ENCODE results near the gene MICU2.

MICU2 gene

DNA sequence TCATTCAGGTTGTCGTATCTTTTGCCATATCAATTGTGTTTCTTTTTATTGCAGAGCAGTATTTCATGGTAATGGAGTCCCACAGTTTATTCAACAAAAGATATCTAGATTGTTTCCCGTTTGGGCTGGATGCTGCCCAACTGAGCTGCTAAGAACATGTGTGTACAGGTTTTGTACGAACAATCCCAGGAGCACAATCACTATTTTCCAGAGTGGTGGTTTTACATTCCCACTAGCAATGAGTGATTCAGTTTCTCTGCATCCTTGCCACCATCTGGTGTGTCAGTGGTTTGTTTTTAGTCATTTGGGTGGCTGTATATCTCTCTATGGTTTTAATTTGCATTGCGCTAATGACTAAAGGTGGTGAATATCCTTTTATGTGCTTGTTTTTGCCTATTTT is 92.1 kb downstream of the MICU2 start:
- in situ Hi-C loops (cut with MboI; ENCODE audit: low sequenced_read_pairs): no loop called here

DNA sequence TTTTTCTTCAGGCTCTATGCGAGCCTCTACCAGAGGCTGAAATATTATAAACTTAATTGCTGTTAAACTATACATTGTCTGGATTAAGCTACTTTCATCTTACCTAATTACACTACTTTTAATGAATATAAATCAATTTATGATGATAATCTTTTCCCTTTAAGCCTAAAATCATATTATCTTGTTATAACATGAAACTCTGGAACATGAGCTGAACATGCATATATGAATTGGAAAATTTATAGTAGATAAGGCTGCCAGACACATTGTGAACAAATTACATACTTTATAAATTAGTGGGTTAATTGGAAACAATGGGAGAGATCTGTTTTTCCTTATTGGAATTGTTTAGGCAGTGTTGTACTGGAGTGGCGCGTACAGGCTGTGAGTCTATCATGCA is 99.6 kb downstream of the MICU2 start:
- in situ Hi-C loops (cut with MboI; ENCODE audit: low sequenced_read_pairs): no loop called here

DNA sequence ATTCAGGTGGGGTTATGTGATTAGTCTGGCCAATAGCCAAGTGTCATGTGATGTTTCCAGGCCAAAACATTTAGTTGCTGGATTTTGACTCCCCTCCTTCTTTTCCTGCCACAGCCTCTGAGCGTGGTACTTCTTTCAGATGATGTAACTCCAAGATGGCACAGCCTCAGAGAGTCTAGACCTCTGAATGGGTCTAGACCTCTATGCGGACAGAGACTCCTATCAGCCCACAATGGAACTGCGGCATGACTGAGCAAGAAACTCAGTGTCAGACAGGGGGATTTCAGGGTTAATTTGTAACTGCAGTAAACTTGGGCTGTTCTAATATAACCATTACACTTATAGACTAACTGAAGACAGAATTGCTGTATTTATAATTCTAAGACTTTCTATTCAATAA is 102.3 kb downstream of the MICU2 start:
- in situ Hi-C loops (cut with MboI; ENCODE audit: low sequenced_read_pairs): no loop called here

GRCh38 chr13:21486322-21486721 is 117.6 kb downstream of the MICU2 start:
- in situ Hi-C loops (cut with MboI; ENCODE audit: low sequenced_read_pairs): no loop called here

- in situ Hi-C loops (cut with MboI; ENCODE audit: low sequenced_read_pairs): no loop called here
Measured at GRCh38 chr13:21483748-21484147, 120.2 kb downstream of the MICU2 start.

DNA sequence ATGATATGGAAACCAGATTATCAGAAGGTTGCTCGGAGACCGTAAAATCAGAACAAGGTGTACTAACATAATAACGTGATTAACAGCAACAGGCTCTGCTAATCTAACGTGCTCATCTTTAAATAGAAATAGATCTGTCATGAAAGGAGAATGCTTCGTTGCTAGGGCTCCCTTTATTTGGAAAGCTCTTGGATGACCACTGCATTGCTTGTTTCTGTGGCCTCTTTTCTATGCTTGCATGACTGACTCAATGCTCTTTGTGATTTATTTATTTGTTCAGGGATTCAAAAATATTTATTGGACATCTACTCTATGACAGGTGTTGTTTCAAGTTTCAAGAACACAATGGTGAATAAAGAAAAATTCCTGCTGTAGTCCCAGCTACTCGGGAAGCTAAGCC is 122.6 kb downstream of the MICU2 start:
- in situ Hi-C loops (cut with MboI; ENCODE audit: low sequenced_read_pairs): no loop called here

DNA sequence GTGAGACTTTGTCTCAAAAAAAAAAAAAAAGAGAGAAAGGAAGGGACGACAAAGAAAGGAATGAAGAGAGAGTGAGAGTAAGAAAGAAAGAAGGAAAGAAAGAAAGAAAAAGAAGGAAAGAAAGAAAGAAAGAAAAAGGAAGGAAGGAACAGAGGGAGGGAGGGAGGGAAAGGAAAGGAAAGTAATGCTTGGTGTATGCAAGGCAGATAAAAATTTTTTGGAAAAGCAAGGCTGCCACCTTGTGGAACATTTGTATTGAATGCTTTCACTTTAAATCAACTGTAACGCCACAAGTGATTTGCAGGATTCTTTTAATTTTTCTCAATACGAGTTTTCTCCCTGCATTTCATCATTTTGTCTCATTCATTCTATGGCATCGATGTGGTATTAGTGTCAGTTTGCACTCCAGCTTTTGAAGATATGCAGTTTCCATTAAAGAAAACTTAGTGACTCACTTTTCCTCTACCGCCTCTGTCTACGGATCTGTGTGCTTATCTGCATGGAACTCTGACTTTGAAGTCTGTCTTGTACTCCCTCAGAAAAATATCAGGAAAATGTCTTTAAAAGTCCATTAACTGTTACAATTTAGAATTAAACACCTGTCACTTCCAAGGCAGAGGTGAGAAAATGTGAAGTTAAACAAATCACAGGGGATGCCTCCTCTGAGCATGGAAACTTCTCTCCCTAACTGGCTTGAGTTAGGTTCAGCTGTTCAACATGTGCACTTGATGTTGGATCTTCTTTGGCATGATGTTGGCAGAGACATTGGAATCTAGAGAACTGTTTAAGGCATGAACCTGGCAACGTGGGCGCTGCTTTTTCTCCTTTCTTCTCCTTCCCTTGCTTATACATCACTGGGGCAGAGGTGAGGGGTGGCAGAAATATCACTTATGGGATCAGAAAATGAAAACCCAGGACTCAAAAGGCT is 124.8 kb downstream of the MICU2 start:
- in situ Hi-C loops (cut with MboI; ENCODE audit: low sequenced_read_pairs): loop anchor here (5.0 to 10.0 kb wide), 3 partner anchors 182 to 994 kb away; no protein-coding TSS in a partner anchor

- in situ Hi-C loops (cut with MboI; ENCODE audit: low sequenced_read_pairs): loop anchor here (5.0 to 10.0 kb wide), 3 partner anchors 180 to 992 kb away; no protein-coding TSS in a partner anchor
Measured at GRCh38 chr13:21476893-21477472, 127.0 kb downstream of the MICU2 start.

DNA sequence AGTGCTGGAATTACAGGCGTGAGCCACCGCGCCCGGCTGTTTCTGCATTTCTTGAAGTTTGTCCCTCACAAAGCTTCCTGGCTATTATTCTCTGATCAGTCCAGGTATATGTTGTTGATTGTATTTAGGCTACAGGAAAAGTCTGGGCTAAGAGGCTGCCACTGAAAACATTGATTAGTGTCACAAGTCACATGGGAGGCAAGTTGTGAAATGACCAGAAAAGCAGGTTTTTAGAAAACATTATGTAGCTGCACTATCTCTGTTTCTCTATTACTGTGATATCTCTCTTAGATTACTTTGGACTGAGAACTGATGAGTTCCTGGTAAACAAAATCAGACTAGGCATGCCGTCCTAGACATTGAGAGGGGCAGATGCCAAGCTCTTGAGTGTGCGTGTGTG is 128.9 kb downstream of the MICU2 start:
- in situ Hi-C loops (cut with MboI; ENCODE audit: low sequenced_read_pairs): loop anchor here (5.0 to 10.0 kb wide), 3 partner anchors 178 to 990 kb away; no protein-coding TSS in a partner anchor

DNA sequence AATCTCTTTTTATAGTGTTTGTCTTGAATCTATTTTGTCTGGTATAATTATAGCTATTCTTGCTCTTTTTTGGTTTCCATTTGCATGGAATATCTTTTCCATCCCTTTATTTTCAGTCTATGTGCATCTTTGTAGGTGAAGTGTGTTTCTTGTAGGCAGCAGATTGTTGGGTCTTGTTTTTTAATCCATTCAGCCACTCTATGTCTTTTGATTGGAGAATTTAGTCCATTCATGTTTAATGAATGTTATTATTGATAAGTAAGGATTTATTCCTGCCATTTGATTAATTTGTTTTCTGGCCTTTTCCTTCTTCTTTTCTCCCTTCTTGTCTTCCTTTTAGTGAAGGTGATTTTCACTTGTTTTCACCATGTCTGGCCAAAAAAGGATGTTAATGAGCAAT is 133.2 kb downstream of the MICU2 start:
- in situ Hi-C loops (cut with MboI; ENCODE audit: low sequenced_read_pairs): loop anchor here (10.0 kb wide), 2 partner anchors 536 to 986 kb away; no protein-coding TSS in a partner anchor

DNA sequence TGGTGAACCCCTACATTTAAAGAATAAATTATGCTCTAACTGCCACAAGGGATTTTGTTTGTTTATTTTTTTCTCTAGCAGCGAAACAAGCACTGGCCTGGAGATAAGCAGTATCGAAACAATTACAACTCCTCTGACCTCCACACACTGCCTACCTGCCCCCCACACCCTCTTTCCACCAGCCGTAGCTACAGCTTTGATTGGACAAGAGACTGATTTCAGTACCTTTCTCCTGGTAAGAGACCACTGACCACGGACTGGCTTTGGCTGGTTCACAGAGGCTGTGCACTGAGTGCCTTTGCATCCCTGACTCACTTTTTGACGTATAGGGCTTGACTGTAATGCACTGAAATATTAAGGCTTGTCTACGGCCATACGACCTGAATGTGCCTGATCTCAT is 137.4 kb downstream of the MICU2 start:
- in situ Hi-C loops (cut with MboI; ENCODE audit: low sequenced_read_pairs): no loop called here

DNA sequence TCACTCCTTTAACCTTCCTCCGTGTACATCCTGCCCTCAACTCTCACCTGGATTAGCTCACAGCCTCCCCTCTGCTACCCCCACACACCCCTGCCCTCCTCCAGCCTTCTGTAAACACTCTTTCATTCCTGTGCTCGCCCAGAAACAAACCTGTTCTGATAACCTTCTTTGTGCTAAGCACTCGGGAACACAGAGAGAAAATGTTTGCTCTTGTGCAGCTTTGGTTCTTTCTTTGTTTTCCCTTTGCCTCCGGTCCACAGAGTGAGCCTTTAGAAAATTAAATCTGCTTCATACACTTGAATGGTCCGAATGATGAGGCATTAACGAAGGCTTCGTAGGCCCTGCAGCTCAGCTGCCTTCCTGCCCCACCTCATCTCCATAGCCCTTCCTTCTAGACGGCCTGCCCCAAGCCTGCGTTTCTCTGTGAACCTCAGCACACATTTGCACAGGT is 138.2 kb downstream of the MICU2 start:
- in situ Hi-C loops (cut with MboI; ENCODE audit: low sequenced_read_pairs): no loop called here

GRCh38 chr13:21463424-21463823 is 140.5 kb downstream of the MICU2 start:
- in situ Hi-C loops (cut with MboI; ENCODE audit: low sequenced_read_pairs): no loop called here

DNA sequence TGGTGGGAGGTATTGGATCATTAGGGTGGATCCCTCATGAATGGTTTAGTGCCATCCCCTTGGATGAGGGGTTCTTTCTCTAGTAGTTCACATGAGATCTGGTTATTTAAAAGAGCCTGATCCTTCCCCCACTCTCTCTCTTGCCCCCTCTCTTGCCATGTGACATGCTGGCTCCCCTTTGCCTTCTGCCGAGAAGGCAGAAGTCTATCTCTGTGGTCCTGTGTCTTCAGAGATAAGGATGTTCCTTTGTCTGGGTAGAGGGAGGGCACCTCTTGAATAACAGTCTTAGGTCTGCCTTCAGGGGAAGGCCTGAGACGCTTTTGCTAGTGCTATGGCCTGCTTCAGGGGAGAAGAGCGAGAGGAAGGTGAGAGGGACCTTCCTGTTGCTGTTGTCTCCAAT is 142.8 kb downstream of the MICU2 start:
- in situ Hi-C loops (cut with MboI; ENCODE audit: low sequenced_read_pairs): no loop called here

DNA sequence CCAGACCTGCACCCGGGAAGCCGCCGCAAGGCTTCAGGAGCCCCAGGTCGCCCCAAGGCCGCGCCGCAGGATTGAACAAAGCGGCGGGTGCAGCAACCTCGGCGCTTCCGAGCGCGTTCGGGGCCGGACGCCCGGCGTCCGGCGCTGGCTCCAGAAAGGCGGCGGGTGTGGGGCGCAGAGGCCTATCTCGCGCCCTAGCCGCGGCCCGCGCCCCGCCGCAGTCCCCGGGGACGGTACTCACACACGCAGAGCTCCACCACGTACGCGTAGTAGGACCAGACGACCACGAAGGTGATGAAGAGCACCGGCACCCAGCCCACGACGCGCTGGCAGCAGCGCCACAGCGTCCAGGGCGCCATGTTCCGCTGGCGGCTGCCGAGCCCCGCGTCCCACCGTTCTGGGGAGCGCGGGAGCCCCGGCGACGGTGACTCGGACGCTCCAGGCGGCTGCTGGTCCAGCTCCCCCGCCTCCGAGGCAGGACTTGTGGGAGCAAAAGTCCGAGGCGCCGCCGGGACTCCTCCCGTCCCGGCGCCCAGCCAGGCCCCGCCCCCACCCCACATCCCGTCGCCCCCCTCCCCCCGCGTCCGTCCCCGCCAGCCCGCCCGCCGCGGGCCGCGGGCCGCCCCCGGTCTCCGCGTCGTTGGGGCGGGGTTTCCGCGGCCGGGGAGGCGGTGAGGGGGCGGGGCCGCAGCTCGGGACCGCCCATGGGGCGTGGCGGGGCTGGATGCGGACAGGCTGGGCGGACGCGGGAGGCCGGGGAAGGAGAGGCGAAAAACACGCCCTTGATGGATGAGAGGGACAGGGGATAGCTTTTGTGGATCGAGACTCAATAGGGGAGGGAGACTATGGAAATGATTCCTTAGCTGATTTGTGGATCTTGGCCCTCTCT is 144.9 kb downstream of the MICU2 start, which contains the start of gene ZDHHC20:
Gene ZDHHC20 (minus strand): TSS at position 491 of the 889 bp plus-strand sequence. CDS start 132 bp downstream, at position 359.
- in situ Hi-C loops (cut with MboI; ENCODE audit: low sequenced_read_pairs): no loop called here

DNA sequence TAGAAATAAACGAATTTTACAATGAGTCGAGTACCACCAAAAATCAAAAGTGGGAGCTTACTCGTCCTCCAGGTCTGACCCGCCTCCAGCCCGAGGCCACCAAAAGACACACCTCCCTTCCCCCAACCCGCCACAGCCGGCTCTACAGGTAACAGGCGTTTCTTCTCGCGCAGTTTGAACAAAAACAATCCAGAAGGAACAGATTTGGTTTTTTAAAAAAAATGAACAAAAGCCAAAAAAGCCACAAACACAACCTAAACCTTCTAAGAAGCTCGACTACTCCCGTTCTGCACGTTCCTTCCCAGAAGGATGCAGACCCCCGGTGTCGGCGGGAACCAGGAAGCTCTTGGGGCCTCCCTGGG is 145.5 kb downstream of the MICU2 start:
- in situ Hi-C loops (cut with MboI; ENCODE audit: low sequenced_read_pairs): no loop called here

GRCh38 chr13:21453387-21454081 is 150.4 kb downstream of the MICU2 start:
- in situ Hi-C loops (cut with MboI; ENCODE audit: low sequenced_read_pairs): no loop called here

- in situ Hi-C loops (cut with MboI; ENCODE audit: low sequenced_read_pairs): no loop called here
Measured at GRCh38 chr13:21450936-21451335, 153.0 kb downstream of the MICU2 start.

- in situ Hi-C loops (cut with MboI; ENCODE audit: low sequenced_read_pairs): no loop called here
Measured at GRCh38 chr13:21446656-21447055, 157.3 kb downstream of the MICU2 start.

DNA sequence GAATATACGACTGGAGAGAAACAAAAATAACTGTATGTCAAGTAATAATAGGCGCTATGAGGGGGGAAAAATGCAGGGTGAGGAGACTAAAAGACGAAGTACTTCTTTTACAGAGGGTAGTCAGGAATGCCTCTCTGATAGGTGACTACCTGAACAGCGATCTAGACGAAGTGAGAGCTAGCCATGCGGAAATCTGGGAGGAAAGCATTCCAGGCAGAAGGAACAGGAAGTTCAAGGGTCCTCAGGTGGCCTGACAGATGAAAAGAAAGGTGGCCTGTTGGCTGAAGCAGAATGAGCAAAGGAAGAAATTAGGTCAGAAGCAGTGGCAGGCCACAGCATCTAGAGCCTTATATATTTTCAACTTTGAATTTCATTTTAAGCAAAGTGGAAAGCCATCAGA is 158.2 kb downstream of the MICU2 start:
- in situ Hi-C loops (cut with MboI; ENCODE audit: low sequenced_read_pairs): no loop called here

Measured in HL-60/S4 (cell line).